MM.1S (cell line): ENCODE measurements around the gene ZNF665.
"Not testable (repeated sequence)": the region's sequence is repeated elsewhere in the genome, so short reads cannot be mapped to it uniquely, and the experiment has no call there.

ENCODE experiments used
- DNase-seq: peaks from one replicate; pipeline ENCODE4 v3.0.0-alpha.2; 2015
- H2AFZ ChIP-seq: fragments of 300-600 bp; sonication (generic); 2 replicates; pipeline ENCODE4 v1.6.0; 2016; ENCODE audit warnings: antibody characterized with exemption, low read length
- H3F3A ChIP-seq: fragments of 300-600 bp; sonication (generic); 2 replicates; pipeline ENCODE4 v1.6.1; 2016; ENCODE audit warnings: mild to moderate bottlenecking, antibody characterized with exemption, low read length, moderate library complexity, mixed read lengths; ENCODE audit not compliant: insufficient read depth
- H3K27ac ChIP-seq: fragments of 300-600 bp; sonication (generic); 2 replicates; pipeline ENCODE4 v1.5.1; 2016; ENCODE audit warnings: mild to moderate bottlenecking, low read length
- H3K27me3 ChIP-seq: fragments of 300-600 bp; sonication (generic); replicated peaks from 2 replicates; pipeline ENCODE4 v1.6.0; 2016; ENCODE audit warnings: low read length; ENCODE audit not compliant: insufficient read depth
- H3K36me3 ChIP-seq: fragments of 300-600 bp; sonication (generic); replicated peaks from 2 replicates; pipeline ENCODE4 v1.6.1; 2016; ENCODE audit warnings: mild to moderate bottlenecking, low read length, mixed read lengths; ENCODE audit not compliant: insufficient read depth
- H3K4me1 ChIP-seq: fragments of 300-600 bp; sonication (generic); 2 replicates; pipeline ENCODE4 v1.6.1; 2016; ENCODE audit warnings: low read length, mixed read lengths
- H3K4me2 ChIP-seq: fragments of 300-600 bp; sonication (generic); 2 replicates; pipeline ENCODE4 v1.6.0; 2016; ENCODE audit warnings: low read depth, low read length
- H3K4me3 ChIP-seq: fragments of 300-600 bp; sonication (generic); 2 replicates; pipeline ENCODE4 v1.5.1; 2016; ENCODE audit warnings: low read length, mixed read lengths
- H3K79me2 ChIP-seq: fragments of 300-600 bp; sonication (generic); 2 replicates; pipeline ENCODE4 v1.6.1; 2016; ENCODE audit warnings: mixed run types, low read length, mixed read lengths
- H3K9ac ChIP-seq: fragments of 300-600 bp; sonication (generic); 2 replicates; pipeline ENCODE4 v1.6.1; 2016; ENCODE audit warnings: low read length, mixed read lengths
- H3K9me2 ChIP-seq: fragments of 300-600 bp; sonication (generic); replicated peaks from 2 replicates; pipeline ENCODE4 v1.6.1; 2016; ENCODE audit warnings: mild to moderate bottlenecking, low read length, mixed read lengths; ENCODE audit not compliant: insufficient read depth
- H3K9me3 ChIP-seq: fragments of 300-600 bp; sonication (generic); replicated peaks from 2 replicates; pipeline ENCODE4 v1.6.1; 2016; ENCODE audit warnings: mild to moderate bottlenecking, low read length, mixed read lengths; ENCODE audit not compliant: insufficient read depth
- H4K20me1 ChIP-seq: fragments of 300-600 bp; sonication (generic); 2 replicates; pipeline ENCODE4 v1.6.1; 2016; ENCODE audit warnings: mild to moderate bottlenecking, low read length, moderate library complexity, mixed read lengths; ENCODE audit not compliant: insufficient read depth
- CTCF ChIP-seq: fragments of 300-600 bp; sonication (generic); IDR thresholded peaks from 2 replicates; pipeline ENCODE4 v1.5.1; 2016; ENCODE audit warnings: antibody characterized with exemption, low read length, mixed read lengths
- EZH2 ChIP-seq: fragments of 300-600 bp; sonication (generic); optimal IDR thresholded peaks from 2 replicates; pipeline ENCODE3; 2017; ENCODE audit warnings: low read depth, mild to moderate bottlenecking, antibody characterized with exemption, low read length, mixed read lengths
- EZH2phosphoT487 ChIP-seq: fragments of 300-600 bp; sonication (generic); IDR thresholded peaks from 2 replicates; pipeline ENCODE4 v1.6.1; 2018; ENCODE audit warnings: antibody characterized with exemption, low read length

Gene ZNF665

GRCh38 chr19:53192771-53193534 is at the start of gene ZNF665:
Gene ZNF665, minus strand, starts transcription at chr19:53193358. Its CDS starts 10,460 bp downstream, at chr19:53182898.
- no peaks in the 10 kb centered on the region for H3K4me1 ChIP-seq
- no peaks in the 10 kb centered on the region for H3F3A ChIP-seq
- H3K9me3 ChIP-seq, result no peaks in the 10 kb centered on the region
- no peaks in the 10 kb centered on the region for H3K36me3 ChIP-seq
- H3K9ac ChIP-seq, result no peak within 1 kb of the TSS
- DNase-seq, result no peak
- H4K20me1 ChIP-seq, result no peaks in the 10 kb centered on the region
- TF ChIP-seq EZH2 (no peak), EZH2phosphoT487 (no peak), CTCF (no peak)
- no peak within 1 kb of the TSS for H3K27ac ChIP-seq
- H3K4me3 ChIP-seq, result no peak within 1 kb of the TSS
- no peak within 1 kb of the TSS for H3K4me2 ChIP-seq
- H3K79me2 ChIP-seq, result no peaks in the 10 kb centered on the region
- no peaks in the 10 kb centered on the region for H3K9me2 ChIP-seq
- no peaks in the 10 kb centered on the region for H3K27me3 ChIP-seq
- no peak within 1 kb of the TSS for H2AFZ ChIP-seq

GRCh38 chr19:53237114-53237777 is 44.1 kb upstream of the ZNF665 start:
- H3K79me2 ChIP-seq, result no peaks in the 10 kb centered on the region
- no peak for DNase-seq
- no peaks in the 10 kb centered on the region for H4K20me1 ChIP-seq
- H2AFZ ChIP-seq, result no peak overlapping the region
- no peak overlapping the region for H3K4me3 ChIP-seq
- no peaks in the 10 kb centered on the region for H3K4me1 ChIP-seq
- no peaks in the 10 kb centered on the region for H3K9me2 ChIP-seq
- no peak overlapping the region for H3K27ac ChIP-seq
- no peaks in the 10 kb centered on the region for H3K36me3 ChIP-seq
- TF ChIP-seq EZH2, result no peak
- H3K4me2 ChIP-seq, result no peak overlapping the region
- no peaks in the 10 kb centered on the region for H3F3A ChIP-seq
- H3K9ac ChIP-seq, result no peak overlapping the region
- 0 out of 2 replicates have a peak, but pooled peaks cover 3% of the 10 kb centered on the region for H3K9me3 ChIP-seq
- H3K27me3 ChIP-seq, result no peaks in the 10 kb centered on the region

- no peaks in the 10 kb centered on the region for H4K20me1 ChIP-seq
- H3K9ac ChIP-seq, result no peak overlapping the region
- H3K4me1 ChIP-seq, result no peaks in the 10 kb centered on the region
- no peaks in the 10 kb centered on the region for H3K79me2 ChIP-seq
- TF ChIP-seq EZH2, result no peak
- DNase-seq, result no peak
- no peaks in the 10 kb centered on the region for H3K9me3 ChIP-seq
- no peaks in the 10 kb centered on the region for H3K27me3 ChIP-seq
- no peak overlapping the region for H3K27ac ChIP-seq
- H2AFZ ChIP-seq, result no peak overlapping the region
- H3F3A ChIP-seq, result no peaks in the 10 kb centered on the region
- no peaks in the 10 kb centered on the region for H3K9me2 ChIP-seq
- H3K4me2 ChIP-seq, result no peak overlapping the region
- H3K4me3 ChIP-seq, result no peak overlapping the region
- no peaks in the 10 kb centered on the region for H3K36me3 ChIP-seq
These were observed 31.4 kb upstream of the ZNF665 start for GRCh38 chr19:53224606-53225005.

- H3F3A ChIP-seq, H3K9me3 ChIP-seq, H3K79me2 ChIP-seq, H3K27ac ChIP-seq, H3K4me2 ChIP-seq, H3K9me2 ChIP-seq, H2AFZ ChIP-seq, DNase-seq, H3K4me1 ChIP-seq, H3K4me3 ChIP-seq, H3K27me3 ChIP-seq, H3K36me3 ChIP-seq, H4K20me1 ChIP-seq, H3K9ac ChIP-seq: not testable (repeated sequence)
These were observed 29.6 kb upstream of the ZNF665 start for GRCh38 chr19:53222716-53223115.
